WERI-Rb-1 (cell line): ENCODE results near the gene GRID1.

Source experiments
- DNase-seq: peaks from one replicate; pipeline ENCODE4 v3.0.0-alpha.2; 2020
- H3K27ac ChIP-seq: fragments of 250-450 bp; sonication (Bioruptor Pico); 2 replicates; pipeline ENCODE4 v1.5.1; 2020; ENCODE audit warnings: mild to moderate bottlenecking, moderate library complexity
- H3K27me3 ChIP-seq: fragments of 250-450 bp; sonication (Bioruptor Pico); 2 replicates; pipeline ENCODE4 v1.5.1; 2021; ENCODE audit warnings: mild to moderate bottlenecking, low read depth, moderate library complexity; ENCODE audit not compliant: insufficient read depth, severe bottlenecking
- H3K36me3 ChIP-seq: fragments of 250-450 bp; sonication (Bioruptor Pico); 2 replicates; pipeline ENCODE4 v1.5.1; 2020; ENCODE audit warnings: mild to moderate bottlenecking, moderate library complexity
- H3K4me3 ChIP-seq: 2 replicates; pipeline ENCODE4 v1.5.1; 2011; ENCODE audit warnings: low read depth, mild to moderate bottlenecking, control low read depth, low read length
- H3K9me3 ChIP-seq: fragments of 250-450 bp; sonication (Bioruptor Pico); 2 replicates; pipeline ENCODE4 v1.5.1; 2021; ENCODE audit warnings: mild to moderate bottlenecking, moderate library complexity; ENCODE audit not compliant: severe bottlenecking
- TF ChIP-seq, protein P1 (sequence below): IDR thresholded peaks from 2 replicates; pipeline ENCODE4 v1.5.1; 2011; ENCODE audit warnings: low read depth, mild to moderate bottlenecking, control low read depth, inconsistent platforms, low read length

The GRID1 gene

DNA sequence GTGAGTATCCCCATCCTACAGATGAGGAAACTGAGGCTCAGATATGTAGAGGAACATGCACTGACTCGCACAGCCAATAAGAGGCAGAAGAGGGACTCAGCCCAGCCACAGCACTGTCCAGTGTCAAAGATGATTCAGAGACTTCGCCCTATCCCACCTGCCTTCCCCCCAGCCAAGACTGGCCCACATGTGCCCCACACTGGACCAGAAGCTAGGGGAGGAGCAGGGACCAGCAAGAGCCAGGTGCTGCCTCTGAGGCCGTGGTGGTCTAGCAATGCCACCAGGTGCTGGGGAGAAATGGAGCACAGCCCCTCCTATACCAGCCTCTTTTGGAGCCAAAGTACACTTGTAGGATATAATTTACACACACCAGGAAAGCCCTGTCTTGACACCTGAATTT lies 22.3 kb downstream of the GRID1 start:
- TF ChIP-seq, protein P1, sequence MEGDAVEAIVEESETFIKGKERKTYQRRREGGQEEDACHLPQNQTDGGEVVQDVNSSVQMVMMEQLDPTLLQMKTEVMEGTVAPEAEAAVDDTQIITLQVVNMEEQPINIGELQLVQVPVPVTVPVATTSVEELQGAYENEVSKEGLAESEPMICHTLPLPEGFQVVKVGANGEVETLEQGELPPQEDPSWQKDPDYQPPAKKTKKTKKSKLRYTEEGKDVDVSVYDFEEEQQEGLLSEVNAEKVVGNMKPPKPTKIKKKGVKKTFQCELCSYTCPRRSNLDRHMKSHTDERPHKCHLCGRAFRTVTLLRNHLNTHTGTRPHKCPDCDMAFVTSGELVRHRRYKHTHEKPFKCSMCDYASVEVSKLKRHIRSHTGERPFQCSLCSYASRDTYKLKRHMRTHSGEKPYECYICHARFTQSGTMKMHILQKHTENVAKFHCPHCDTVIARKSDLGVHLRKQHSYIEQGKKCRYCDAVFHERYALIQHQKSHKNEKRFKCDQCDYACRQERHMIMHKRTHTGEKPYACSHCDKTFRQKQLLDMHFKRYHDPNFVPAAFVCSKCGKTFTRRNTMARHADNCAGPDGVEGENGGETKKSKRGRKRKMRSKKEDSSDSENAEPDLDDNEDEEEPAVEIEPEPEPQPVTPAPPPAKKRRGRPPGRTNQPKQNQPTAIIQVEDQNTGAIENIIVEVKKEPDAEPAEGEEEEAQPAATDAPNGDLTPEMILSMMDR = no peak
- Histone ChIP-seq H3K9me3 (no peaks in the 10 kb centered on the region), H3K27ac (no peak overlapping the region)

DNA sequence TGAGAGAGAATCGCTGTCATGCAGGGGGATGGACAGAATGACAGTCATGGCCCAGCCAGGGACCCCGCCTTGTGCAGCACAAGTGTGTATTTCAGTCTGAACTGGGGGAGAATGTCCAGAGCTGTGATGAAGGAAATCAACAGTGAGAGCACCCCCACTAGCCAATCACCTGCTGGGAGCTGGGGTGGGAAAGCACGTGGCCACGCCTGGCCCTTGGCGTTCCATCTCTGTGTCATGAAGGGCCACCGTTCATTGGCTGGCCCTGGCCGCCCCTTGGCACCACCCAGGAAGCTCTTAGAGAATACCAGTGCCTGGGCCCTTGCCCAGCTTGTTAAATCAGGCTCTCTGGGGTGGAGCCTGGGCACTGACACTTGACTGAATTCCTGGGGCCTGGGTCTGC lies 22.8 kb downstream of the GRID1 start:
- Histone ChIP-seq H3K9me3 (no peaks in the 10 kb centered on the region), H3K36me3 (no peaks in the 10 kb centered on the region), H3K27ac (no peak overlapping the region), H3K4me3 (no peak overlapping the region), H3K27me3 (no peaks in the 10 kb centered on the region)
- no peak for DNase-seq
- TF ChIP-seq, protein P1 = no peak

More for the DNA sequence above, 22.3 kb downstream of the GRID1 start:
- DNase-seq = no peak
- H3K4me3 ChIP-seq = no peak overlapping the region
- no peaks in the 10 kb centered on the region for H3K27me3 ChIP-seq
- no peaks in the 10 kb centered on the region for H3K36me3 ChIP-seq

DNA sequence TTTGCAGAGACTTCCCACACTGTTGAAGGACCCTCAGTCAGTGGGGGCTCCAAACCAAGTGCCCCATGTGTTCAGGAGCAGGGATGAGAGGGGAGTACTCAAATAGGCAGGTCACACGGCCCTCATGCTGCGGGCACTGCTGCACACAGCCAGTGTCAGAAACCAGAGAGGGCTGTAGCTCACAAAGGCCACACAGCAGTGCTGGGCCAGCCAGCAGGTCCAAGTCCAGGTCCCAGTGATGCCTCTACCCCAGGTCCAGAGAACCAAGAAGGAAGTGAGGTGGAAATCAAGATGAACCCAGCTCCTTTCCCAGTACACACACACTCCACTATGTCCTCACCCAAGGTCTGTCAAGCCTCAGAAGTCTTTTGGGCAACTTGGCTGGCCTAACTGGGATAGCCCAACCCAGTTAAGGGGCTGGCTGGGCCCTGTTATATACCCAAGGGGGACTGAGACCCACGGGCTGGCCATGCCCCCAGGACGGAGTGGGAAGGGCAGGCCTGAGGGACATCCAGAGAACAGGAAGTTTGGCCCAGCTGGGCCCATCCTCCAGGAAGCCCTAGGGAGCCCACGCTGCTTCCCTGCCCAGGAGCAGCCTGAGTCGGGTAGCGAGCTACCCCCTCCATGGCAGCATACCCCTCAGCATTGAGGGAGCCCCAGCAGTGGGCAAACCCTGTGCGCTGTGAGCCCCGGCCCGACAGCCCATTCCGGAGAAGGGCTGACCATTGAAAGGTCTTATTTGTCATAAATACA lies 24.3 kb downstream of the GRID1 start:
- Histone ChIP-seq H3K27ac (no peak overlapping the region), H3K36me3 (no peaks in the 10 kb centered on the region), H3K9me3 (no peaks in the 10 kb centered on the region), H3K4me3 (no peak overlapping the region), H3K27me3 (no peaks in the 10 kb centered on the region)
- TF ChIP-seq, protein P1 = no peak
- no peak for DNase-seq

DNA sequence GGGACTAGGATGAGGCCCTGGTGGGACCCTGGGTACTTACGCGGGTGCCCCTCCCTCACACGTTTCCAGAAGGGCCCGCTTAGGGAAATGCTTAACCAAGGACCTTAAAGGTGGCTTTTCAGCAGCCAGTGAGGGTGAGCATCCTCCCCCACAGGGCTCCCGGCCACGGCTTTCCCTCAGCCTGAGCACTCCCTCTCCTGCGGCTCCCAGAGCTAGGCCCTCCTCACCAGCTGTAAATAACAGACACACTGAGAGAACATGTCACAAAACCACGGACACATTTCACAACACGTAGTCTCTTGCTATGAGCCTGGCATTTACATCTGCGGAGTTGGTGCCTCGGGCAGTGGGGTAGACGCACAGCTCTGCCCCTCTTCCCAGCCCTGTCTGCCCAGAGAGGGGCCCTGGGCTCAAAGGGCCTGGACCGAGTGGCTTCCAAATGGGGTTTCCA lies 25.2 kb downstream of the GRID1 start:
- no peak overlapping the region for H3K27ac ChIP-seq
- no peaks in the 10 kb centered on the region for H3K36me3 ChIP-seq
- H3K27me3 ChIP-seq = no peaks in the 10 kb centered on the region
- no peak overlapping the region for H3K4me3 ChIP-seq
- DNase-seq = no peak
- TF ChIP-seq, protein P1 = no peak
- H3K9me3 ChIP-seq = no peaks in the 10 kb centered on the region

DNA sequence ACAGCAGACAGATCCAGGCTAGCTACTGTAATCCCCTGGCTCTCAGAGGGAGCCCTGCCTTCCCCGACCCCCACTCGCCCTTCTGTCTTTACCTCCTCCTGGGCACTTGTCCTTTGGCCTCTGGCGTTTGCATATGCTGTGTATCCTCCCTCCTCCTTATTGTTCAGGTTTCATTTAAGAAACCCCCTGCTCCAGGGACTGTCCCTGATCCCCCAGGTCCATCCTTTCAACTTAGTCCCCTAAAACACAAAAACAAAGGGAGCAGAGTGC lies 25.7 kb downstream of the GRID1 start:
- no peak for DNase-seq

More for the DNA sequence above, 25.7 kb downstream of the GRID1 start:
- TF ChIP-seq, protein P1 = no peak
- H3K4me3 ChIP-seq = no peak overlapping the region
- no peaks in the 10 kb centered on the region for H3K27me3 ChIP-seq
- H3K9me3 ChIP-seq = no peaks in the 10 kb centered on the region
- no peaks in the 10 kb centered on the region for H3K36me3 ChIP-seq
- H3K27ac ChIP-seq = no peak overlapping the region
